HG03521 (cell line): ENCODE measurements around the gene BEST2.

ENCODE experiments used
- ATAC-seq: cut with Tn5 transposase; IDR thresholded peaks from one replicate; pipeline ENCODE4 v1.9.1; 2021; ENCODE audit warnings: mild to moderate bottlenecking, moderate library complexity; ENCODE audit not compliant: unreplicated experiment

Gene BEST2

GRCh38 chr19:12766051-12766521 lies 14.5 kb downstream of the BEST2 start:
- ATAC-seq = no peak

GRCh38 chr19:12767150-12767549 lies 15.6 kb downstream of the BEST2 start:
- no peak for ATAC-seq

- no peak for ATAC-seq
Observed at GRCh38 chr19:12767666-12768065, 16.1 kb downstream of the BEST2 start.

GRCh38 chr19:12769689-12770088 lies 18.1 kb downstream of the BEST2 start:
- no peak for ATAC-seq

GRCh38 chr19:12770922-12771321 lies 19.3 kb downstream of the BEST2 start:
- no peak for ATAC-seq

GRCh38 chr19:12772323-12772722 lies 20.7 kb downstream of the BEST2 start:
- ATAC-seq = no peak

GRCh38 chr19:12773571-12773970 lies 22.0 kb downstream of the BEST2 start:
- no peak for ATAC-seq

- no peak for ATAC-seq
Observed at GRCh38 chr19:12774588-12775555, 23.3 kb downstream of the BEST2 start, which contains the start of gene HOOK2. TSS of gene HOOK2 (minus strand) at chr19:12775552. CDS start at chr19:12775449, 103 bp downstream.

- no peak for ATAC-seq
Observed at GRCh38 chr19:12777217-12778016, 25.8 kb downstream of the BEST2 start.

- ATAC-seq = no peak
Observed at GRCh38 chr19:12778017-12778904, 26.7 kb downstream of the BEST2 start.

- no peak for ATAC-seq
Observed at GRCh38 chr19:12778905-12779161, 27.2 kb downstream of the BEST2 start.

- no peak for ATAC-seq
Observed at GRCh38 chr19:12779162-12779993, 27.8 kb downstream of the BEST2 start.

GRCh38 chr19:12782174-12782423 lies 30.5 kb downstream of the BEST2 start:
- no peak for ATAC-seq

- ATAC-seq = peak; percentile 42
Observed at GRCh38 chr19:12782424-12783290, 31.1 kb downstream of the BEST2 start.

GRCh38 chr19:12783291-12783848 lies 31.8 kb downstream of the BEST2 start:
- no peak for ATAC-seq

- ATAC-seq = no peak
Observed at GRCh38 chr19:12783849-12784393, 32.3 kb downstream of the BEST2 start.

- ATAC-seq = no peak
Observed at GRCh38 chr19:12784394-12784870, 32.8 kb downstream of the BEST2 start.

GRCh38 chr19:12784871-12785430 lies 33.4 kb downstream of the BEST2 start:
- ATAC-seq = no peak
